H1 (cell line): Measurements from ENCODE around the gene ZNF746. TPM values are rescaled to one million over a fixed set of nuclear protein-coding genes. Genes with fewer than 3 reads are reported as not detected.

Experiments used
- EZH2 ChIP-seq: fragments of 200-600 bp; sonication (generic); IDR thresholded peaks from 2 replicates; pipeline ENCODE4 v1.7.1; 2012; ENCODE audit warnings: low read depth, mild to moderate bottlenecking, moderate library complexity, low read length, inconsistent platforms; ENCODE audit not compliant: severe bottlenecking
- POLR2AphosphoS5 ChIP-seq: IDR thresholded peaks from 2 replicates; pipeline ENCODE4 v1.6.1; 2011; ENCODE audit warnings: low read depth, low read length
- polyA plus RNA-seq, 7 experiments: library from polyadenylated mRNA; depleted of rRNA in 3 of 7; stranded (reverse) in 5 of 7; unstranded in 2 of 7; fragments of >200 nt in 5 of 7; fragments of 200-250 nt in 2 of 7; gene quantifications; 1 replicate in 5 of 7; 2 replicates in 1 of 7; 4 replicates in 1 of 7; pipeline versions ENCODE4 v1.2.1 to v1.2.3, GENCODE V29; 2011 to 2013; ENCODE audit warnings: missing spikeins in 2 of 7, mixed read lengths in 2 of 7
- total RNA-seq: library from RNA; stranded (reverse); fragmentation: NEBNext Ultra II Directional; extraction: Animal tissue kit (Norgen Biotek cat#: 25700); gene quantifications from 2 replicates; pipeline ENCODE4 v1.2.1, GENCODE V29; 2021

Gene ZNF746
- total and polyA plus RNA-seq, 2 of the 8 experiments (the other 6 are each of a cell fraction or from before 2014, with no cell fraction given) = 7.5 to 15.6 TPM

GRCh38 chr7:149455175-149455950 is 42.2 kb downstream of the ZNF746 start (continued):
- TF ChIP-seq EZH2 (no peak), POLR2AphosphoS5 (no peak)
- TF ChIP-seq, all 59 proteins: peak for 0
